AG04449 (cell line): ENCODE data around the gene S100A13.

Experiments
- CTCF ChIA-PET: fragments of 350-600 bp; formaldehyde crosslinking; extraction: SDS; loops from one replicate; lab custom pipeline; 2021; ENCODE audit warnings: antibody characterized with exemption; lab: Yijun Ruan, JAX
- POLR2A ChIA-PET: fragments of 400-600, 350-600 bp; formaldehyde crosslinking; extraction: SDS; loops from one replicate; lab custom pipeline; 2020; ENCODE audit warnings: antibody characterized with exemption, inconsistent platforms; lab: Yijun Ruan, JAX
- DNase-seq: peaks from one replicate; pipeline ENCODE4 v3.0.0-alpha.2; 2010; ENCODE audit warnings: low read depth, low spot score
- H3K4me3 ChIP-seq: 2 replicates; pipeline ENCODE4 v1.5.1; 2011; ENCODE audit warnings: low read depth, mild to moderate bottlenecking, control low read depth, low read length
- CTCF ChIP-seq: IDR thresholded peaks from one replicate; pipeline ENCODE4 v1.5.1; 2011; ENCODE audit warnings: mild to moderate bottlenecking, moderate library complexity, low read length, control low read depth, inconsistent platforms; ENCODE audit not compliant: insufficient read depth; ENCODE audit errors: missing control alignments

The S100A13 gene

GRCh38 chr1:153614189-153614900 lies 13.0 kb downstream of the S100A13 start:
- no peak overlapping the region for H3K4me3 ChIP-seq
- ChIA-PET CTCF (interaction anchor here (1.0 to 12.8 kb wide), 7 partner anchors 11 to 105 kb away, joined by 3 to 178 read pairs (median 24); partner anchors contain the start of genes CHTOP, S100A1 and S100A13), POLR2A (interaction anchor here (1.2 to 9.4 kb wide), 4 partner anchors 9 to 80 kb away, joined by 3 to 127 read pairs (median 8); partner anchors contain the start of gene S100A13)
- TF ChIP-seq CTCF = peak; percentile 19
- DNase-seq = no peak

GRCh38 chr1:153613406-153613805 lies 13.9 kb downstream of the S100A13 start:
- TF ChIP-seq CTCF = no peak
- ChIA-PET POLR2A (interaction anchor here (0.6 to 9.4 kb wide), 11 partner anchors 8 to 107 kb away, joined by 3 to 127 read pairs (median 6); partner anchors contain the start of genes CHTOP, S100A1, S100A13 and S100A6), CTCF (interaction anchor here (1.6 to 12.8 kb wide), 6 partner anchors 7 to 104 kb away, joined by 4 to 178 read pairs (median 58); partner anchors contain the start of genes CHTOP, S100A1 and S100A13)
- no peak for DNase-seq
- H3K4me3 ChIP-seq = peak overlapping the region; percentile 83

DNA sequence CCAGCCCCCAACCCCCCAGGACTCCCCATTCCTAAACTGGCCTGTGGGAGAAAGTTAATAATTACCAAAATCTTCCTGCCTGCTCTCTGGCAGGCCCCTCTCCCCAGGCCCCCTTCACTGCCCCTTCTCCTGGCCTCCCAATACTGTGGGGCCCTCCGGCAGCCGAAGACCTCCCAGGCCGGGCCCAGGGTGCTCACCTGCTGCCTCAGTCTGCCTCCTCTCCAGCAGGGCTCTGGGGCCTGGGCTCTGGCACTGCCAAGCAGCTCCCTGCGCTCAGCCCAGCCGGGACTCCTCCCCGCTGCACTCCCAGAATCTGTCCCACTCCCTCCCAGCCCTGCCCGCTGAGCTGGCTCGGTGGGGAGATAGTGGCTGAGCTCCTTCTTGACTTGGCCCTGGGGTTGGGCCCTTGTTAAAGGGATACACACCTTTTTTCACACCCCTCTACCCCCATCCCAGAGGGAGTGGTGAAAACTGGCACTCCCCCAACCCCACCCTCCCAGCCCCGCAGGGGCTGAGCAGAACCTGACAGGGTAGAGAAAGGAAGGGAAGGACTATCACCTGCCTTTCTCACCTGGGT lies 14.5 kb downstream of the S100A13 start, which contains the start of gene S100A16:
S100A16 (minus strand) TSS at position 383 of the 577 bp plus-strand sequence. CDS start 4,986 bp downstream, outside the sequence.
- H3K4me3 ChIP-seq = peak within 1 kb of the TSS; percentile 83
- POLR2A ChIA-PET = interaction anchor here (0.6 to 9.4 kb wide), 14 partner anchors 9 to 106 kb away, joined by 3 to 127 read pairs (median 6); partner anchors contain the start of genes CHTOP, S100A1, S100A13 and S100A6
- CTCF ChIA-PET = interaction anchor here (0.6 to 12.8 kb wide), 12 partner anchors 8 to 373 kb away, joined by 3 to 178 read pairs (median 4); partner anchors contain the start of genes CHTOP, RAB13, S100A1 and S100A13
- DNase-seq = no peak
- no peak for TF ChIP-seq CTCF

GRCh38 chr1:153612111-153612754 lies 15.1 kb downstream of the S100A13 start:
- ChIA-PET POLR2A (interaction anchor here (0.7 to 9.4 kb wide), 11 partner anchors 8 to 105 kb away, joined by 3 to 127 read pairs (median 6); partner anchors contain the start of genes CHTOP, S100A1, S100A13 and S100A6), CTCF (interaction anchor here (0.6 to 12.8 kb wide), 13 partner anchors 8 to 374 kb away, joined by 3 to 178 read pairs (median 4); partner anchors contain the start of genes CHTOP, RAB13, S100A1 and S100A13)
- no peak for DNase-seq
- no peak for TF ChIP-seq CTCF
- H3K4me3 ChIP-seq = peak overlapping the region; percentile 83

DNA sequence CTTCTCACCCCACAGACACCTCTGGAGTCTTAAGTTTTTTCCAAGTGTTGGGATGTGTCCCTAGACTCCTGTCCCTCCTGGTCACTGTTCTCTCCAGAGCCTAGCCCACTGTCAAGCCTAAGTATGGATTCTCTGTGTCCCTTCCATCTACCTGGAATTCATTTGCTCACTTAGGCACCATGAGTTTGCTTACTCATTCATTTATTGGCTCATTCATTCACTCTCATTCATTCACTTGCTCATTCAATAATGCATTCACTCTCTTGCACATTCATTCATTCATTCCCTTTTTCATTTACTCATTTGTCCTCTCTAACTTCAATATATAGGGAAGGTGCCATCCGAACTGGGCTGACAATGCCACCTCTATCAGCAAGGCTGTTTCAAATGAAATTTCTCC lies 15.9 kb downstream of the S100A13 start:
- no peak for TF ChIP-seq CTCF
- ChIA-PET CTCF (interaction anchor here (0.9 to 12.8 kb wide), 7 partner anchors 9 to 102 kb away, joined by 3 to 178 read pairs (median 24); partner anchors contain the start of genes CHTOP, S100A1 and S100A13), POLR2A (interaction anchor here (1.5 to 9.4 kb wide), 4 partner anchors 15 to 77 kb away, joined by 4 to 127 read pairs (median 18); partner anchors contain the start of genes CHTOP, S100A13 and S100A6)
- no peak for DNase-seq
- H3K4me3 ChIP-seq = peak overlapping the region; percentile 83
